GM20000 (cell line): ENCODE data around the gene PTPRCAP.

ENCODE experiments used
- DNase-seq: peaks from one replicate; pipeline ENCODE4 v3.0.0; 2012; ENCODE audit warnings: low spot score
- TF ChIP-seq, protein P1 (sequence below): IDR thresholded peaks from 2 replicates; pipeline ENCODE4 v1.5.1; 2012; ENCODE audit warnings: mild to moderate bottlenecking, control low read depth; ENCODE audit errors: extremely low read depth, missing control alignments

PTPRCAP gene

DNA sequence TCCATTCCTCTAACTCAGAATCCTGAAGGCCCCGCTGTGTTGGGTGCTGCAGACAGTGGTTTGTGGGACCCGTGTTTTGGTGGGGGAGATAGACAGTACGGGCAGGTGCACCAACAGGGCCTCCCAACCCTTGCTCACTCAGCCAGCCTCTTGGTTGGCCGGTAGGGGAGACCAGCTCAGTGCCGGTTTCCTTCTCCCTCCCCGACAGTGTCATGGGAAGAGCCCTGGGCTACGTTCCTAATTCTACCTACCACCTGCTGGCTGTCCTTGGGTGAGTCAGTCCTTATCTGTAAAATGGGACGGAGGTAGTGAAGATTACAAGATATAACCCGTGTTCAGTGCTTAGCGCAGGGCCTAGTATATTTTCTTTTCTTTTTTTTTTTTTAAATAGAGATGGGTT is 25.7 kb upstream of the PTPRCAP start:
- DNase-seq = no peak
- TF ChIP-seq, protein P1, sequence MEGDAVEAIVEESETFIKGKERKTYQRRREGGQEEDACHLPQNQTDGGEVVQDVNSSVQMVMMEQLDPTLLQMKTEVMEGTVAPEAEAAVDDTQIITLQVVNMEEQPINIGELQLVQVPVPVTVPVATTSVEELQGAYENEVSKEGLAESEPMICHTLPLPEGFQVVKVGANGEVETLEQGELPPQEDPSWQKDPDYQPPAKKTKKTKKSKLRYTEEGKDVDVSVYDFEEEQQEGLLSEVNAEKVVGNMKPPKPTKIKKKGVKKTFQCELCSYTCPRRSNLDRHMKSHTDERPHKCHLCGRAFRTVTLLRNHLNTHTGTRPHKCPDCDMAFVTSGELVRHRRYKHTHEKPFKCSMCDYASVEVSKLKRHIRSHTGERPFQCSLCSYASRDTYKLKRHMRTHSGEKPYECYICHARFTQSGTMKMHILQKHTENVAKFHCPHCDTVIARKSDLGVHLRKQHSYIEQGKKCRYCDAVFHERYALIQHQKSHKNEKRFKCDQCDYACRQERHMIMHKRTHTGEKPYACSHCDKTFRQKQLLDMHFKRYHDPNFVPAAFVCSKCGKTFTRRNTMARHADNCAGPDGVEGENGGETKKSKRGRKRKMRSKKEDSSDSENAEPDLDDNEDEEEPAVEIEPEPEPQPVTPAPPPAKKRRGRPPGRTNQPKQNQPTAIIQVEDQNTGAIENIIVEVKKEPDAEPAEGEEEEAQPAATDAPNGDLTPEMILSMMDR = no peak

DNA sequence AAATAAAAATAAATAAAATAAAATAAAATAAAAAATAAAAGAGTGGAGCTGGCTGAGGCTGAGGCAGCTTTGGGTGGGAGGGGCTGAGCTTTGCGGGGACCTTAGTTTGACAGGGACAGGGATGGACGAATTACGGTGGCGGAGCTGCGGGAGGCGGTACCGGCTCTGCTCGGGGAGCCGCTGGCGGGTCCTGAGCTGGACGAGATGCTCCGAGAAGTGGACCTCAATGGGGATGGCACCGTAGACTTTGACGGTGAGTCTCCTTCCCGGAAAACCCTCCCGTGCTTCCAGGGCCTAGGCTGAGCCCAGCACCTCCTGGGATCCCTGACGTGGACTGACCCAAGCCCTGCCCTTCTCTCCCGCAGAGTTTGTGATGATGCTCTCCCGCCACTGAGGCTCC is 20.8 kb upstream of the PTPRCAP start:
- no peak for DNase-seq
- TF ChIP-seq, protein P1 = no peak

DNA sequence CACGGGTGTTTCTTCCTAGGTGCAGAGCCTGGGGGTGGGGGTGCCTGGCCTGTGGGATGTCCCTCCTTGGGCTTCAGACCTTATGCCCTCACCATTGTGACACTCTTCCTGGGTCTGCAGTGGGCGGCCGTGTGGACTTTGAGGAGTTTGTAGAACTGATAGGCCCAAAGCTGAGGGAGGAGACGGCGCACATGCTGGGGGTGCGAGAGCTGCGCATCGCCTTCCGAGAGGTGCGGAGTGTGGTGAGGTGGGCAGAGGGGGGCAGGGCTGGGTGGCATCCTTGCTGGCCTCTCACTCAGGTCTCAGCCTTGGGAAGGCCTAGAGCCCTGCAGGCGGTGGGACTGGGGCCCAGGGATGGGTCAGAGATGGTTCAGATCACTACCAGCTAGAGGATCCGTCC is 20.0 kb upstream of the PTPRCAP start:
- no peak for DNase-seq
- TF ChIP-seq, protein P1 = no peak

DNA sequence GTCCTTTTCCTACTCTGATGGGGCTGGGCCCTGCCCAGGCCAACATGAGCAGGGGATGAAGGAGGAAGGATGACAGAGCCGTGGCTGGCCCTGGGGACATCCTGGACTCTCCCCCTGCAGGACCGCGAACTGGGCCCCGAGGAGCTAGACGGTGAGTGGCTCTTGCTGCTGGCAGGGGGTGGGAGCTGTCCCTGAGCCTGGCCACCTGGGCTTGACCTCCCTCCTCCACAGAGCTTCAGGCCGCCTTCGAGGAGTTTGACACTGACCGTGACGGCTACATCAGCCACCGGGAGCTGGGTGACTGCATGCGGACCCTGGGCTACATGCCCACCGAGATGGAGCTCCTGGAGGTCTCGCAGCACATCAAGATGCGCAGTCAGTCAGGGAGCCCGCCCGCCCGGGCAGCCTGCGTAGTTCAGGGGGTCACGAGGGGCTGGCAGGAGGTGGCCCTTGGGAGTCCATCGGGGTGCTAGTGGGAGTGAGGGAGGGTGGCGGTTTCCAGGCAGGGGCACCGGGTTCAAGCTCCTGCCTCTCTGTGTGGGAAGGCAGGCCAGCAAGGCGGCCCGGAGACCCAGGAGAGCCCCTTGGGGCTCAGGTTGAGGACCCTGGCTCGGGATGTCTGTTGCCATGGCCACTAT is 18.7 kb upstream of the PTPRCAP start:
- TF ChIP-seq, protein P1 = no peak
- DNase-seq = no peak

DNA sequence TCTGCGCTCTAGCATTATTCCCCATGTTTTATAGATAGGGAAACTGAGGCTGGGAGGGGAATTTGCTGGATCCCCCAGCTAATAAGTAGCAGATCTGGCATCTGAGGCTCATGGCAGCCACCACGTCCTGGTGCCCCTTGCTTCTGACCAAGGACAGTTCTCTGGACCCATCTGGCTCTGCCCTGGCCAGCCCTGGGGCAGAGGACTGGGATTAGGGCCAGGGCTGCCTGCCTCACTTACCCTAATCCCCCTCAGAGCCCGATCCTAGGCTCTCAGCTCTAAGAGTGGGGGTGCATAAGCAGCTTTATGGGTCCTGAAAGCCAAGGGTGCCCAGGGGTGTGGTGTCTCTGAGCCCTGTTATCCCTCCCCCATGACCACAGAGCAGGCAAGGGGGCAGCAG is 17.6 kb upstream of the PTPRCAP start, which contains the start of gene CABP4:
TSS of gene CABP4 (plus strand) at position 301 of the 400 bp plus-strand sequence. CDS start at position 371, 70 bp downstream.
- TF ChIP-seq, protein P1 = no peak
- no peak for DNase-seq

DNA sequence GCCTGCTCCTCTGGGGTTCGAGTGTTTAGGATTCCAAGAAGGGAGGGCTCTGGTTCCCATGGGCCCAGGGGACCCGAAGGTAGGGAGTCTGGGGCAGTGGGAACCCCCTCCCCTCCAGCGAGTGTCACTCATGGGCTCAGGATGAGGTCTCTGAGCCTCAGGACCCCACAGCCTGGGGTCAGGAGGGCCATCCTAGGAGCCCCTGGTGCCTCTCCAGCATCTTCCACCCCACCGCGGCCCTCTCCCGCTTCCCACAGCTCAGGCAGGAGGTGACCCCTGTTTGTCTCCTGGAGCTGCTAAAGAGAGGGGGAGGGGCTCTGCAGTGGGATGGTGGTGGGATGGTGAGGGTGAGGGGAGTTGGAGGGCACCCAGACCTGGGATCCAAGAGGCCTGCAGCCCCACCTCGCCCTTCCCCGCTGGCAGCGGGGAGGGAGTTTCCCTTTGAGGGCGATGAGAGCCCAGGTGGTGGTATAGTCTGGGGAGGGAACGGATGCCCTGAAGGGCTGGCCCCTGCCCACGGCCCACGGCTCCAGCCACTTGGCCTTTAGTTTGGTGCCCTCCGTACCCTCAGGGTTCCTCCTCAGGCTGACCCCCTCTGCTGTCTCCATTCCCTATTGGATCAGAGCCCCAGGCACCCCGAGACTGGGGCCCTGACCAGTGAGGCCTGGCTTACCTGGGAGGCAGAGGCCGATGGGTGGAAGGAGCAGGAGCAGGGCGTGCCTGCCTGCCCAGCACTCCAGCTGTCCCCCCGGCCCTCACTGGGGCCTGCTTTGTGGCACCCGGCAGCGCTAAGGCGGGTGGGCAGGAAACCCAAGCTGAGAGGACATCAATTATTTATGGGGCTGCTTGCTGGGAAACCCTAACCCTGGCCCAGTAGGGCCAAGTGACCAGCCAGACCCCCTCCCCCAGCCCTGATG is 16.6 kb upstream of the PTPRCAP start:
- DNase-seq = no peak
- TF ChIP-seq, protein P1 = no peak
